ENCODE results near the gene WDR27.

WDR27 gene

GRCh38 chr6:169635345-169635744 lies 66.5 kb downstream of the WDR27 start:
- Histone ChIP-seq H3K4me3 (ENCODE audit: low read length) (no peak overlapping the region), H3K4me1 (ENCODE audit: control insufficient read depth, low read depth, low read length) (no peaks in the 10 kb centered on the region), H3K27me3 (ENCODE audit: control insufficient read depth, insufficient read depth, low read length) (no peaks in the 10 kb centered on the region), H3K36me3 (ENCODE audit: control insufficient read depth, low read depth, low read length) (peaks cover 21% of the 10 kb centered on the region), H3K9me3 (ENCODE audit: control insufficient read depth, low read depth, low read length) (no peaks in the 10 kb centered on the region), H3K9ac (ENCODE audit: low read length) (no peak overlapping the region), H3K27ac (ENCODE audit: low read length) (no peak overlapping the region)

- no peak overlapping the region for H3K9ac ChIP-seq (ENCODE audit: low read length)
- no peak overlapping the region for H3K4me3 ChIP-seq (ENCODE audit: low read length)
- H3K27ac ChIP-seq (ENCODE audit: low read length), result no peak overlapping the region
- no peaks in the 10 kb centered on the region for H3K27me3 ChIP-seq (ENCODE audit: control insufficient read depth, insufficient read depth, low read length)
- peaks cover 16% of the 10 kb centered on the region for H3K36me3 ChIP-seq (ENCODE audit: control insufficient read depth, low read depth, low read length)
- no peaks in the 10 kb centered on the region for H3K4me1 ChIP-seq (ENCODE audit: control insufficient read depth, low read depth, low read length)
- no peaks in the 10 kb centered on the region for H3K9me3 ChIP-seq (ENCODE audit: control insufficient read depth, low read depth, low read length)
These were observed 69.0 kb downstream of the WDR27 start for GRCh38 chr6:169632841-169633240.

- H3K27ac ChIP-seq (ENCODE audit: low read length), result no peak overlapping the region
- H3K9ac ChIP-seq (ENCODE audit: low read length), result no peak overlapping the region
- H3K27me3 ChIP-seq (ENCODE audit: control insufficient read depth, insufficient read depth, low read length), result no peaks in the 10 kb centered on the region
- H3K4me3 ChIP-seq (ENCODE audit: low read length), result no peak overlapping the region
- no peaks in the 10 kb centered on the region for H3K9me3 ChIP-seq (ENCODE audit: control insufficient read depth, low read depth, low read length)
- peaks cover 23% of the 10 kb centered on the region for H3K36me3 ChIP-seq (ENCODE audit: control insufficient read depth, low read depth, low read length)
- H3K4me1 ChIP-seq (ENCODE audit: control insufficient read depth, low read depth, low read length), result no peaks in the 10 kb centered on the region
These were observed 72.6 kb downstream of the WDR27 start for GRCh38 chr6:169629256-169629655.

- Histone ChIP-seq H3K27me3 (ENCODE audit: control insufficient read depth, insufficient read depth, low read length) (no peaks in the 10 kb centered on the region), H3K9ac (ENCODE audit: low read length) (no peak overlapping the region), H3K36me3 (ENCODE audit: control insufficient read depth, low read depth, low read length) (peaks cover 16% of the 10 kb centered on the region), H3K9me3 (ENCODE audit: control insufficient read depth, low read depth, low read length) (no peaks in the 10 kb centered on the region), H3K27ac (ENCODE audit: low read length) (no peak overlapping the region), H3K4me3 (ENCODE audit: low read length) (no peak overlapping the region), H3K4me1 (ENCODE audit: control insufficient read depth, low read depth, low read length) (no peaks in the 10 kb centered on the region)
These were observed 73.9 kb downstream of the WDR27 start for GRCh38 chr6:169627736-169628607.

GRCh38 chr6:169626649-169627048 lies 75.2 kb downstream of the WDR27 start:
- no peak overlapping the region for H3K9ac ChIP-seq (ENCODE audit: low read length)
- no peak overlapping the region for H3K4me3 ChIP-seq (ENCODE audit: low read length)
- H3K36me3 ChIP-seq (ENCODE audit: control insufficient read depth, low read depth, low read length), result peaks cover 16% of the 10 kb centered on the region
- H3K27me3 ChIP-seq (ENCODE audit: control insufficient read depth, insufficient read depth, low read length), result no peaks in the 10 kb centered on the region
- no peaks in the 10 kb centered on the region for H3K9me3 ChIP-seq (ENCODE audit: control insufficient read depth, low read depth, low read length)
- peaks cover 8% of the 10 kb centered on the region for H3K4me1 ChIP-seq (ENCODE audit: control insufficient read depth, low read depth, low read length)
- no peak overlapping the region for H3K27ac ChIP-seq (ENCODE audit: low read length)

- Histone ChIP-seq H3K27me3 (ENCODE audit: control insufficient read depth, insufficient read depth, low read length) (no peaks in the 10 kb centered on the region), H3K4me3 (ENCODE audit: low read length) (no peak overlapping the region)
These were observed 75.7 kb downstream of the WDR27 start for GRCh38 chr6:169626169-169626568.

GRCh38 chr6:169625376-169625775 lies 76.5 kb downstream of the WDR27 start:
- H3K27ac ChIP-seq (ENCODE audit: low read length), result no peak overlapping the region
- no peak overlapping the region for H3K9ac ChIP-seq (ENCODE audit: low read length)
- H3K36me3 ChIP-seq (ENCODE audit: control insufficient read depth, low read depth, low read length), result peaks cover 16% of the 10 kb centered on the region
- peaks cover 16% of the 10 kb centered on the region for H3K4me1 ChIP-seq (ENCODE audit: control insufficient read depth, low read depth, low read length)
- no peaks in the 10 kb centered on the region for H3K27me3 ChIP-seq (ENCODE audit: control insufficient read depth, insufficient read depth, low read length)
- H3K4me3 ChIP-seq (ENCODE audit: low read length), result no peak overlapping the region
- no peaks in the 10 kb centered on the region for H3K9me3 ChIP-seq (ENCODE audit: control insufficient read depth, low read depth, low read length)

More at GRCh38 chr6:169626169-169626568, 75.7 kb downstream of the WDR27 start:
- no peak overlapping the region for H3K9ac ChIP-seq (ENCODE audit: low read length)
- peaks cover 8% of the 10 kb centered on the region for H3K4me1 ChIP-seq (ENCODE audit: control insufficient read depth, low read depth, low read length)
- H3K9me3 ChIP-seq (ENCODE audit: control insufficient read depth, low read depth, low read length), result no peaks in the 10 kb centered on the region
- H3K36me3 ChIP-seq (ENCODE audit: control insufficient read depth, low read depth, low read length), result peaks cover 16% of the 10 kb centered on the region
- no peak overlapping the region for H3K27ac ChIP-seq (ENCODE audit: low read length)

- Histone ChIP-seq H3K27me3 (ENCODE audit: control insufficient read depth, insufficient read depth, low read length) (no peaks in the 10 kb centered on the region), H3K9me3 (ENCODE audit: control insufficient read depth, low read depth, low read length) (no peaks in the 10 kb centered on the region), H3K4me1 (ENCODE audit: control insufficient read depth, low read depth, low read length) (peaks cover 22% of the 10 kb centered on the region), H3K9ac (ENCODE audit: low read length) (no peak overlapping the region), H3K36me3 (ENCODE audit: control insufficient read depth, low read depth, low read length) (peaks cover 16% of the 10 kb centered on the region), H3K4me3 (ENCODE audit: low read length) (no peak overlapping the region), H3K27ac (ENCODE audit: low read length) (no peak overlapping the region)
These were observed 77.0 kb downstream of the WDR27 start for GRCh38 chr6:169624785-169625184.

- no peak overlapping the region for H3K9ac ChIP-seq (ENCODE audit: low read length)
- H3K9me3 ChIP-seq (ENCODE audit: control insufficient read depth, low read depth, low read length), result no peaks in the 10 kb centered on the region
- no peak overlapping the region for H3K4me3 ChIP-seq (ENCODE audit: low read length)
- no peak overlapping the region for H3K27ac ChIP-seq (ENCODE audit: low read length)
- peaks cover 16% of the 10 kb centered on the region for H3K36me3 ChIP-seq (ENCODE audit: control insufficient read depth, low read depth, low read length)
- H3K4me1 ChIP-seq (ENCODE audit: control insufficient read depth, low read depth, low read length), result peaks cover 30% of the 10 kb centered on the region
- H3K27me3 ChIP-seq (ENCODE audit: control insufficient read depth, insufficient read depth, low read length), result no peaks in the 10 kb centered on the region
These were observed 77.9 kb downstream of the WDR27 start for GRCh38 chr6:169623975-169624374.

- Histone ChIP-seq H3K4me3 (ENCODE audit: low read length) (no peak overlapping the region), H3K4me1 (ENCODE audit: control insufficient read depth, low read depth, low read length) (peaks cover 35% of the 10 kb centered on the region), H3K9ac (ENCODE audit: low read length) (no peak overlapping the region), H3K27ac (ENCODE audit: low read length) (no peak overlapping the region), H3K36me3 (ENCODE audit: control insufficient read depth, low read depth, low read length) (peaks cover 16% of the 10 kb centered on the region), H3K27me3 (ENCODE audit: control insufficient read depth, insufficient read depth, low read length) (no peaks in the 10 kb centered on the region), H3K9me3 (ENCODE audit: control insufficient read depth, low read depth, low read length) (no peaks in the 10 kb centered on the region)
These were observed 78.5 kb downstream of the WDR27 start for GRCh38 chr6:169623343-169623742.

- no peak overlapping the region for H3K9ac ChIP-seq (ENCODE audit: low read length)
- no peaks in the 10 kb centered on the region for H3K9me3 ChIP-seq (ENCODE audit: control insufficient read depth, low read depth, low read length)
- H3K4me3 ChIP-seq (ENCODE audit: low read length), result no peak overlapping the region
- peaks cover 37% of the 10 kb centered on the region for H3K4me1 ChIP-seq (ENCODE audit: control insufficient read depth, low read depth, low read length)
- H3K27ac ChIP-seq (ENCODE audit: low read length), result no peak overlapping the region
- H3K36me3 ChIP-seq (ENCODE audit: control insufficient read depth, low read depth, low read length), result peaks cover 16% of the 10 kb centered on the region
- no peaks in the 10 kb centered on the region for H3K27me3 ChIP-seq (ENCODE audit: control insufficient read depth, insufficient read depth, low read length)
These were observed 79.2 kb downstream of the WDR27 start for GRCh38 chr6:169622618-169623017.

GRCh38 chr6:169621311-169621710 lies 80.5 kb downstream of the WDR27 start:
- Histone ChIP-seq H3K9ac (ENCODE audit: low read length) (no peak overlapping the region), H3K27ac (ENCODE audit: low read length) (no peak overlapping the region), H3K4me1 (ENCODE audit: control insufficient read depth, low read depth, low read length) (peaks cover 37% of the 10 kb centered on the region)

More at GRCh38 chr6:169621311-169621710, 80.5 kb downstream of the WDR27 start:
- Histone ChIP-seq H3K27me3 (ENCODE audit: control insufficient read depth, insufficient read depth, low read length) (no peaks in the 10 kb centered on the region), H3K4me3 (ENCODE audit: low read length) (no peak overlapping the region), H3K9me3 (ENCODE audit: control insufficient read depth, low read depth, low read length) (no peaks in the 10 kb centered on the region), H3K36me3 (ENCODE audit: control insufficient read depth, low read depth, low read length) (peaks cover 11% of the 10 kb centered on the region)
